ENCODE measurements around the gene AAMDC. TPM values are rescaled to one million over a fixed set of nuclear protein-coding genes. Genes with fewer than 3 reads are reported as not detected.
"Not testable (repeated sequence)": the region's sequence is repeated elsewhere in the genome, so short reads cannot be mapped to it uniquely, and the experiment has no call there.

The AAMDC gene
- total RNA-seq, 2 donors from 2014 or later, result 2.7 to 5.2 TPM

GRCh38 chr11:77800449-77800848 lies 20.5 kb upstream of the AAMDC start:
- peaks cover 2% of the 10 kb centered on the region for H3K36me3 Mint-ChIP-seq (ENCODE audit: low read depth)
- peaks cover 44% of the 10 kb centered on the region for H3K4me1 Mint-ChIP-seq
- no peaks in the 10 kb centered on the region for H3K9me3 ChIP-seq (ENCODE audit: control insufficient read depth, low read length, poor library complexity, severe bottlenecking)
- no peak for DNase-seq
- no peak for ATAC-seq
- no peaks in the 10 kb centered on the region for H3K27me3 Mint-ChIP-seq
- no peak overlapping the region for H3K27ac Mint-ChIP-seq
- no peak overlapping the region for H3K4me3 Mint-ChIP-seq

DNA sequence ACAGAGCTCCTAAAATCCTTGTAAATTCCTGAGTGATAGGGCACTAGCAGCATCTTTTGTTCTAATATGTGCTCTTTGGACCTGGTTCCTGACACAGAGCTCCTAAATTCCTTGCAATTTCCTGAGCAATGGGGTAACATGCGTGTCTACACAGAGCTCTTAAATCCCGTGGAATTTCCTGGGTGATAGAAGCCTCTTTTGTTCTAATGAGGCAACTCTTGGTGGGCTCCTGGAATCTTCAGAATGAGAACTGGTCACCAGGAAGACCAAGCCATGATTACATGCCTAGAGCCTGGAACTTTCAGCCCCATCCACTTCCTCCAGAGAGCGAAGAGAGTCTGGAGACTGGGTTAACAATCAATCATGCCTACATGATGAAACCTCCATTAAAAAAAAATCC lies 19.5 kb upstream of the AAMDC start:
- peaks cover 41% of the 10 kb centered on the region for H3K4me1 Mint-ChIP-seq
- H3K9me3 ChIP-seq (ENCODE audit: control insufficient read depth, low read length, poor library complexity, severe bottlenecking), result no peaks in the 10 kb centered on the region
- H3K27me3 Mint-ChIP-seq, result no peaks in the 10 kb centered on the region
- ATAC-seq (no peak), DNase-seq (no peak)
- H3K36me3 Mint-ChIP-seq (ENCODE audit: low read depth), result peaks cover 2% of the 10 kb centered on the region
- H3K4me3 Mint-ChIP-seq, result no peak overlapping the region
- H3K27ac Mint-ChIP-seq, result no peak overlapping the region

- peaks cover 7% of the 10 kb centered on the region for H3K36me3 Mint-ChIP-seq (ENCODE audit: low read depth)
- no peak for DNase-seq
- peaks cover 39% of the 10 kb centered on the region for H3K4me1 Mint-ChIP-seq
- no peak for ATAC-seq
- peak overlapping the region; percentile 84 for H3K27ac Mint-ChIP-seq
- H3K4me3 Mint-ChIP-seq, result no peak overlapping the region
- H3K27me3 Mint-ChIP-seq, result no peaks in the 10 kb centered on the region
- H3K9me3 ChIP-seq (ENCODE audit: control insufficient read depth, low read length, poor library complexity, severe bottlenecking), result no peaks in the 10 kb centered on the region
Observed at GRCh38 chr11:77806415-77806814, 14.5 kb upstream of the AAMDC start.

DNA sequence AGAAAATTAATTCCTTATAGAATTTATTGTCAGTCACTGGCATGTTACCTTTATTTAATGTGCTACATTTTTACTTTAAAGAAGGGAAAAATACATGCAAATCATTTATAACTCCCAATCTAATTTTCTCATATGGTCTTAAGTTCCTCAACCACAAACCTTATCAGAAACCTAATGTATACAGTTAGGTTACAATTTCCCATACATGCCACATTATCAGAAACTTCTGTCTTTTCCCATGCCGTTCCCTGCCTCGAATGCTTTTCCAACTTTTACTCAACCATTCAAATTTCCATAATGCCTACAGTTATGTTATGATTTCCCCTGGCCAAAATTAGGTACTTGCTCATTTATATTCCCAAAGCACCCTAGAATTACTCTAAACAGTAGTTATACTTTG lies 14.0 kb upstream of the AAMDC start:
- DNase-seq (no peak), ATAC-seq (no peak)
- Mint-ChIP-seq H3K4me1 (peaks cover 38% of the 10 kb centered on the region), H3K27me3 (no peaks in the 10 kb centered on the region), H3K27ac (peak overlapping the region; percentile 84), H3K36me3 (ENCODE audit: low read depth) (peaks cover 10% of the 10 kb centered on the region), H3K4me3 (peak overlapping the region; percentile 61)
- H3K9me3 ChIP-seq (ENCODE audit: control insufficient read depth, low read length, poor library complexity, severe bottlenecking), result no peaks in the 10 kb centered on the region

DNA sequence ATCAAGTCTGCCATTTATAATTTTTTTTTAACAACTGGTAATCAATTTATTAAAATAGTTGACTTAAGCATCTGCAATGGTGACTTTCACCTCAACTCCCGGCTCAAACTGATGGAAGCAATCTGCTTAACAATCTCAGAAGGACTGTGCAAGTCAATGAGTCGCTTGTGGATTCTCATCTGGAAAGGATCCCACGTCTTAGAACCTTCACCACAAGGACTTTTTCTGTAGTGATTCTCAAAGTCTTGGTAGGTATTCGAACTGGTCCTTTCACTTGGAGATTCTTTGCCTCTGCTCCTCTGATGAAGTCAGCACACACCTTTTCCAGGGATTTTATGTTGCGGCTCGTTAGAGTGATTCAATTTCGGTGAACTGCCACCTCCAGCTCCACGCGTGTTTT lies 7.7 kb upstream of the AAMDC start:
- no peaks in the 10 kb centered on the region for H3K9me3 ChIP-seq (ENCODE audit: control insufficient read depth, low read length, poor library complexity, severe bottlenecking)
- H3K27me3 Mint-ChIP-seq, result no peaks in the 10 kb centered on the region
- H3K4me3 Mint-ChIP-seq, result no peak overlapping the region
- peaks cover 38% of the 10 kb centered on the region for H3K4me1 Mint-ChIP-seq
- H3K27ac Mint-ChIP-seq, result no peak overlapping the region
- no peak for DNase-seq
- H3K36me3 Mint-ChIP-seq (ENCODE audit: low read depth), result peaks cover 8% of the 10 kb centered on the region
- no peak for ATAC-seq

GRCh38 chr11:77814848-77815247 lies 6.1 kb upstream of the AAMDC start:
- Mint-ChIP-seq H3K4me3 (no peak overlapping the region), H3K4me1 (peaks cover 45% of the 10 kb centered on the region), H3K27ac (no peak overlapping the region), H3K36me3 (ENCODE audit: low read depth) (peaks cover 12% of the 10 kb centered on the region), H3K27me3 (no peaks in the 10 kb centered on the region)
- no peaks in the 10 kb centered on the region for H3K9me3 ChIP-seq (ENCODE audit: control insufficient read depth, low read length, poor library complexity, severe bottlenecking)
- no peak for ATAC-seq
- no peak for DNase-seq

GRCh38 chr11:77815459-77815858 lies 5.5 kb upstream of the AAMDC start:
- no peak for DNase-seq
- ATAC-seq, result no peak
- H3K36me3 Mint-ChIP-seq (ENCODE audit: low read depth), result peaks cover 10% of the 10 kb centered on the region
- H3K4me1 Mint-ChIP-seq, result peaks cover 40% of the 10 kb centered on the region
- no peak overlapping the region for H3K27ac Mint-ChIP-seq
- H3K27me3 Mint-ChIP-seq, result no peaks in the 10 kb centered on the region
- no peak overlapping the region for H3K4me3 Mint-ChIP-seq
- H3K9me3 ChIP-seq (ENCODE audit: control insufficient read depth, low read length, poor library complexity, severe bottlenecking), result no peaks in the 10 kb centered on the region

GRCh38 chr11:77819411-77819920 lies 1.5 kb upstream of the AAMDC start:
- no peaks in the 10 kb centered on the region for H3K9me3 ChIP-seq (ENCODE audit: control insufficient read depth, low read length, poor library complexity, severe bottlenecking)
- peaks cover 41% of the 10 kb centered on the region for H3K4me1 Mint-ChIP-seq
- ATAC-seq, result peak; percentile 60
- peak; percentile 65 to 77 (median 70) for DNase-seq
- peak overlapping the region; percentile 100 for H3K4me3 Mint-ChIP-seq
- H3K27me3 Mint-ChIP-seq, result no peaks in the 10 kb centered on the region
- peak overlapping the region; percentile 98 for H3K27ac Mint-ChIP-seq
- peaks cover 8% of the 10 kb centered on the region for H3K36me3 Mint-ChIP-seq (ENCODE audit: low read depth)

- peaks cover 41% of the 10 kb centered on the region for H3K4me1 Mint-ChIP-seq
- DNase-seq, result peak; percentile 18 to 26 (median 24)
Observed at GRCh38 chr11:77819921-77820564, 901 bp upstream of the AAMDC start.

GRCh38 chr11:77821349-77821851 lies 456 bp downstream of the AAMDC start:
- no peaks in the 10 kb centered on the region for H3K9me3 ChIP-seq (ENCODE audit: control insufficient read depth, low read length, poor library complexity, severe bottlenecking)
- Mint-ChIP-seq H3K4me3 (peak overlapping the region; percentile 100), H3K27me3 (no peaks in the 10 kb centered on the region), H3K4me1 (peaks cover 37% of the 10 kb centered on the region), H3K27ac (peak overlapping the region; percentile 98), H3K36me3 (ENCODE audit: low read depth) (peaks cover 8% of the 10 kb centered on the region)
- DNase-seq (no peak), ATAC-seq (no peak)

More at GRCh38 chr11:77819921-77820564, 901 bp upstream of the AAMDC start:
- peak; percentile 5 for ATAC-seq
- Mint-ChIP-seq H3K27me3 (no peaks in the 10 kb centered on the region), H3K36me3 (ENCODE audit: low read depth) (peaks cover 8% of the 10 kb centered on the region), H3K27ac (peak overlapping the region; percentile 98), H3K4me3 (peak overlapping the region; percentile 100)
- H3K9me3 ChIP-seq (ENCODE audit: control insufficient read depth, low read length, poor library complexity, severe bottlenecking), result no peaks in the 10 kb centered on the region

DNA sequence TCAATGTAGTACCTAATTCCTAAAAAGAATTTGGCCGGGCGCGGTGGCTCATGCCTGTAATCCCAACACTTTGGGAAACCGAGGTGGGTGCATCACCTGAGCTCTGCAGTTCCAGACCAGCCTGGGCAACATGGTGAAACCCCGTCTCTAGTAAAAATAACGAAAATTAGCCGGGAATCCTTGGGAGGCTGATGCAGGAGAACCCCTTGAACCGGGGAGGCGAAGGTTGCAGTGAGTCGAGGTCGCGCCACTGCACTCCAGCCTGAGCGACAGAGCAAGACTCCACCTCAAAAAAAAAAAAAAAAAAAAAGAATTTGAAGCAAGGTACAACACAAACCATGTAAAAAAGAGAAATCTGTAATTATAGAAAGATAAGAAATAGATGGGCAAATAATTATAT lies 1.2 kb downstream of the AAMDC start:
- ATAC-seq; H3K4me3 Mint-ChIP-seq; H3K27me3 Mint-ChIP-seq; DNase-seq; H3K36me3 Mint-ChIP-seq (ENCODE audit: low read depth); H3K27ac Mint-ChIP-seq; H3K9me3 ChIP-seq (ENCODE audit: control insufficient read depth, low read length, poor library complexity, severe bottlenecking): not testable (repeated sequence)
- peaks cover 33% of the 10 kb centered on the region for H3K4me1 Mint-ChIP-seq

DNA sequence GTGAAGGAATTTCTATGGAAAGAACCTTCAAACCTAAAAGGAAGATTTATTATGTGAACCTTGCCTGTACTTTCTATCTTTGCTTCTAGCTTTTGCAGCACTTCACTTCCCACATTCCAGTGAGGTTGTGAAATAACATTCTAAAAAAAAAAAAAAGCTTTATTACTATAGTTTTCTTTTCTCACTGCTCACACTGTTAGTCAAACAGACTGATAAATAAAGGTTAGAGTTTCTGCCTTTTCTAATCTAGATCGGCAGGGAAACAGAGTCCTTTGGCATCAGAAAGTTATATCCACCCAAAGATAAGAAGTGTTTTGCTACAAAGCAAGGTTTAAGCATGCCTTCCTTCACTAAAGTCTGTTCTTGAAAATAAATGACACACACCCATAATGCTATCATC lies 2.8 kb downstream of the AAMDC start:
- H3K27ac Mint-ChIP-seq, result no peak overlapping the region
- peaks cover 6% of the 10 kb centered on the region for H3K36me3 Mint-ChIP-seq (ENCODE audit: low read depth)
- no peak for ATAC-seq
- no peaks in the 10 kb centered on the region for H3K27me3 Mint-ChIP-seq
- H3K4me3 Mint-ChIP-seq, result no peak overlapping the region
- DNase-seq, result no peak
- no peaks in the 10 kb centered on the region for H3K9me3 ChIP-seq (ENCODE audit: control insufficient read depth, low read length, poor library complexity, severe bottlenecking)
- H3K4me1 Mint-ChIP-seq, result peaks cover 23% of the 10 kb centered on the region

DNA sequence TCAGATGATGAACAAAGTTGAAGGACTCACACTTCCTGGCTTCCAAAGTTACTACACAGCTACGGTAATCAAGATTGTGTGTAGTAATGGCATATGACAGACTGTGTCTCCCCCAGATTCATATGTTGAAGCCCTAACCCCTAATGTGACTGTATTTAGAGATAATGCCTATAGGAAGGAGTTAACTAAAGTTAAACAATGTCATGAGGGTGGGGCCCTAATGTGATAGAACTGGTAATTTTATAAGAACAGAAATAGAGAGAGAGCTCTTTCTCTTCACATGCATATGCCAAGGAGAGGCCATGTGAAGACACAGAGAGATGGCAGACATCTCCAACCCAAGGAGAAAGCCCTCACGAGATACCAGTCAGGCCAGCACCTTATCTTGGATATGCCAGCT lies 8.0 kb downstream of the AAMDC start:
- H3K4me1 Mint-ChIP-seq, result peaks cover 2% of the 10 kb centered on the region
- H3K36me3 Mint-ChIP-seq (ENCODE audit: low read depth), result no peaks in the 10 kb centered on the region
- no peaks in the 10 kb centered on the region for H3K9me3 ChIP-seq (ENCODE audit: control insufficient read depth, low read length, poor library complexity, severe bottlenecking)
- no peak overlapping the region for H3K27ac Mint-ChIP-seq
- no peak for DNase-seq
- no peak for ATAC-seq
- no peaks in the 10 kb centered on the region for H3K27me3 Mint-ChIP-seq
- no peak overlapping the region for H3K4me3 Mint-ChIP-seq

DNA sequence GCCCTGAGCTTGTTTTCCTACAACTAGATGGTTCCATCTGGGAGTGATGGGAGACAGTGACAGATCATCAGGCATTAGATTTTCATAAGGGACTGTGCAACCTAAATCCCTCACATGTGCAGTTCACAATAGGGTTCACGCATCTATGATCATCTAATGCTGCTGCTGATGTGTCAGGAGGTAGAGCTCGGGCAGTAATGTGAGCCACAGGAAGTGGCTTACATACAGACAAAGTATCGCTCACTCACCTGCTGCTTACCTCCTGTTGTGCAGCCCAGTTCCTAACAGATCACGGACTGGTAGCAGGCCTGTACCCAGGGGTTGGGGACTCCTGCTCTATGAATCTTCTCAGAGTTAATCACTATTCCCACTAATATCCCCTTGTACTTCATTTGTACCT lies 12.4 kb downstream of the AAMDC start:
- peaks cover 2% of the 10 kb centered on the region for H3K4me1 Mint-ChIP-seq
- H3K4me3 Mint-ChIP-seq, result no peak overlapping the region
- DNase-seq (no peak), ATAC-seq (no peak)
- no peaks in the 10 kb centered on the region for H3K36me3 Mint-ChIP-seq (ENCODE audit: low read depth)
- no peaks in the 10 kb centered on the region for H3K27me3 Mint-ChIP-seq
- H3K9me3 ChIP-seq (ENCODE audit: control insufficient read depth, low read length, poor library complexity, severe bottlenecking), result no peaks in the 10 kb centered on the region
- H3K27ac Mint-ChIP-seq, result peak overlapping the region; percentile 78

All from T-helper 17 cell (primary cell).